MM.1S (cell line): Measurements from ENCODE around the gene TBX20.
"Not testable (repeated sequence)": the region's sequence is repeated elsewhere in the genome, so short reads cannot be mapped to it uniquely, and the experiment has no call there.

Source experiments
- EZH2 ChIP-seq: fragments of 300-600 bp; sonication (generic); optimal IDR thresholded peaks from 2 replicates; pipeline ENCODE3; 2017; ENCODE audit warnings: low read depth, mild to moderate bottlenecking, antibody characterized with exemption, low read length, mixed read lengths
- TF ChIP-seq, protein P1 (sequence below): fragments of 300-600 bp; sonication (generic); IDR thresholded peaks from 2 replicates; pipeline ENCODE4 v1.5.1; 2016; ENCODE audit warnings: antibody characterized with exemption, low read length, mixed read lengths

DNA sequence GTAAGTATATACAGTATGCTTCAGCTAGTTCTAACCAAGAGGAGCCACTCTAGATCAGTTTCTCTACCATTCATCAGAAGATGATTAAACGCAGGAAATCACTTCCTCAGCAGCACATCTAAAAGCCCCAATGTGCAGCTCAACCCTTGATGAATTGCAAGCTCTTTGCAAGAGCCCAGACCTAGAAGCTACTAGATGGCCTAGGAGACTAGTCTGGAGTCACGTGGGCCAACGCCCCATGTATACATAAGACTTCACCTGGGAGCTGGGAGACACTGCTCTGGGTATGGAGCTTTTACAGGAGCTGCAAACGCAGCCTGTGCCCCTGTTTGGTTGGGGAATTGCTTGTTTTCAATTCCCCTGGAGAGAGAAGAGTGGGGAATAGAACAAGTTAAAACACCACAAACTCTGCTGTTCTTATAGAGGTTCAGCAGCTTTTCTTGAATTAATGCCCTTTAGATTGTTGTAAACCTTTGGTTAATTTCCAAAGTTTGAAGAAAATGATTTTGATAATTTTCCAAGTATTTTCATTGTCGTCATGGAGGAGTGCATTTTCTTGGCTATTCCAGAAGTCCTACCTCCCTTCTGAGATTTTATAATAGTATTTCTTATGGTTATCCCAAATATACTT is 69.9 kb downstream of the TBX20 start:
- TF ChIP-seq, protein P1, sequence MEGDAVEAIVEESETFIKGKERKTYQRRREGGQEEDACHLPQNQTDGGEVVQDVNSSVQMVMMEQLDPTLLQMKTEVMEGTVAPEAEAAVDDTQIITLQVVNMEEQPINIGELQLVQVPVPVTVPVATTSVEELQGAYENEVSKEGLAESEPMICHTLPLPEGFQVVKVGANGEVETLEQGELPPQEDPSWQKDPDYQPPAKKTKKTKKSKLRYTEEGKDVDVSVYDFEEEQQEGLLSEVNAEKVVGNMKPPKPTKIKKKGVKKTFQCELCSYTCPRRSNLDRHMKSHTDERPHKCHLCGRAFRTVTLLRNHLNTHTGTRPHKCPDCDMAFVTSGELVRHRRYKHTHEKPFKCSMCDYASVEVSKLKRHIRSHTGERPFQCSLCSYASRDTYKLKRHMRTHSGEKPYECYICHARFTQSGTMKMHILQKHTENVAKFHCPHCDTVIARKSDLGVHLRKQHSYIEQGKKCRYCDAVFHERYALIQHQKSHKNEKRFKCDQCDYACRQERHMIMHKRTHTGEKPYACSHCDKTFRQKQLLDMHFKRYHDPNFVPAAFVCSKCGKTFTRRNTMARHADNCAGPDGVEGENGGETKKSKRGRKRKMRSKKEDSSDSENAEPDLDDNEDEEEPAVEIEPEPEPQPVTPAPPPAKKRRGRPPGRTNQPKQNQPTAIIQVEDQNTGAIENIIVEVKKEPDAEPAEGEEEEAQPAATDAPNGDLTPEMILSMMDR: not testable (repeated sequence)
- not testable (repeated sequence) for TF ChIP-seq EZH2
